ENCODE data around the gene TRMT112.

Gene TRMT112

GRCh38 chr11:64291752-64292459 lies 25.5 kb downstream of the TRMT112 start:
- DNase-seq (ENCODE audit: low read depth) = no peak

- no peak for DNase-seq (ENCODE audit: low read depth)
These were observed 26.1 kb downstream of the TRMT112 start, which contains the start of gene KCNK4 for GRCh38 chr11:64291262-64291751. TSS of gene KCNK4 (plus strand) at chr11:64291302. CDS start at chr11:64293019, 1,717 bp downstream.

DNA sequence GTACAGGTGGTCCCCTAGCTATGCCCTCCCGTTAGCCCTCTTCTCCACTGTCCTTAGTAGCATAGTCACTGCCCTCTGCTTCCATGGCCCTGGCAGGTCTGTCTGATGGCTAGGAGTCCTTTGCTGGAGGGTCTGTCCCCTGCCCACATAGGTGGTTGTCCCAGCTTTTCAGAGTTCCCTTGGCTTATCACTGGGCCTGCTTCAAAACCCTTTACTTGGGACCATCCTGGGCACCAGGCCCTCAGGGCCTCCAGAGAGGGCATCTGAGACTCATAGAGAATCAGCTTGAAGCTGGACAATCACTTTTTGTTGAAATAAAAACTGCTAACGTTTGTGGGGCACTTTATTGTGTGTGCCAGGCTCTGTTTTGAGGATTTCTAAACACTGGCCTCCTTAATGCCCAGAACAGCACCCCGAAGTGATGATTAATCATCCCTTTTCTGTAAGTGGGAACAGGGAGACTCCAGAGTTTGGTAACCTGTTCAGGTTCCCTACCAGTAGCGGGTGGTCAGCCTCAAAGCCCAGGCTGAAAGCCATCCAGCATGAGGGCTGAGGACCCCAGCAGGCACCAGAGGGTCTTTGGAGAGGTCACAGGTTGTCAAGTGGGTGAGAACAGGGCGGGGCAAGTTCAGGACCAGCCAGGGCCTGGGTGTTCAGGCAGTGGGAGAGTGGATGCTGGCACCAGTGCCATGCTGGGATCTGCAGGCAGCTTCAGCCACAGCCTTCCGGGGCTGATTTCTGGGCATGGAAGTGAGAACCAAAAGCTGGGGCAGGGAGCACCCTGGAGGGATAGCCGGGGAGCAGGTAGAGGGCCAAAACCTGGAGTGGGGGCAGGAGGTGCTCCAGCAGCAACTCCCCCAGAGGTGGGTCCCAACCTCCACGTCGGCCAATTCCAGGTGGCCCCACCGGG lies 26.8 kb downstream of the TRMT112 start:
- no peak for DNase-seq (ENCODE audit: low read depth)

GRCh38 chr11:64289002-64289564 lies 28.3 kb downstream of the TRMT112 start:
- DNase-seq (ENCODE audit: low read depth) = no peak

GRCh38 chr11:64288353-64288750 lies 29.0 kb downstream of the TRMT112 start:
- no peak for DNase-seq (ENCODE audit: low read depth)

- DNase-seq (ENCODE audit: low read depth) = no peak
These were observed 29.5 kb downstream of the TRMT112 start for GRCh38 chr11:64287676-64288352.

- no peak for DNase-seq (ENCODE audit: low read depth)
These were observed 30.6 kb downstream of the TRMT112 start for GRCh38 chr11:64286801-64287159.

- no peak for DNase-seq (ENCODE audit: low read depth)
These were observed 31.2 kb downstream of the TRMT112 start for GRCh38 chr11:64285885-64286800.

DNA sequence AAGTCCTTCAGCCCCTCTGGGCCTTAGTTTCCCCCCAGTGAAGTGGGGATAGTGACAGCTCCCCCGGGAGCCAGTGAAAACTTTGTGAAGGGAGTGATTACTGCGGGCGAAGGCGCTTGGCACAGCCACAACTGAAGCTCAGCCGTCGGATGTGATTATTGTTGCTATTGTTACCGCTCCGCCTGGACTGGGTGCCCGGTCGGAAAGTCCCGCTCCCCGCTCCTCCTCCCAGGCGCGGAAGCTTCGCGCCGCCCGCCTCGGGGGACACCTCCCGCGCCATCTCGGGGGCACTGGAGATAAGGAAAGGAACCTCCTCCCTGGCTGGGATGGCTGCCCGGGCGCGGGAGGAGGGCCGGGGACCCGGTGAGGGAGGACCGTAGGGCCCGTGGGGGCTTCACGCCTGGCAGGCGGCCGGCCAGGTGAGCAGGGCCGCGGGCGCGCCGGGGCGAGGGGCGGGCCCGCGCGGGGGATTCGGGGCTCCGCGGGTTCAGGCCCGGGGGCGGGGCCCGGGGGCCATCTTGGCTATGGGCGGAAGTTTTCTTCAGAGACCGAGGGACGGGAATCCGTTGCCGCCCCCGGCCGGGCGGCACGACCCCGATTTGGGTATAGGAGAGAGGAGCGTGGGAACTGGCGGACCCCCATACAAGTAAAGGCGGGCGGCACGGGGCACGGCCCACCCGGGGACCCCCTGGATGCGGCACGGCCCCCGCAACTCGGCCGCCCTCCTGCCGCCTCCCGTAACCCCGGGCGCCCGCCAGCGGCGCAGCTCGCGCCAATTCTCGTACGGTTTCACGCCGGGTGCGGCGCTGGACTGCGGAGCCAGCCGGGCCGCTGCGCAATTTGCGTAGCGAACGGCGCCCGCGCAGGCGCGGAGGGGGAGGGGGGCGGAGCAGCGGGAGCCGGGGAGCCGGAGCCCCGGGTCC lies 32.1 kb downstream of the TRMT112 start, which contains the start of gene GPR137:
TSS of gene GPR137 (plus strand) at position 887 of the 923 bp plus-strand sequence. CDS start 677 bp downstream, outside the sequence.
- peak; percentile 89 for DNase-seq (ENCODE audit: low read depth)

DNA sequence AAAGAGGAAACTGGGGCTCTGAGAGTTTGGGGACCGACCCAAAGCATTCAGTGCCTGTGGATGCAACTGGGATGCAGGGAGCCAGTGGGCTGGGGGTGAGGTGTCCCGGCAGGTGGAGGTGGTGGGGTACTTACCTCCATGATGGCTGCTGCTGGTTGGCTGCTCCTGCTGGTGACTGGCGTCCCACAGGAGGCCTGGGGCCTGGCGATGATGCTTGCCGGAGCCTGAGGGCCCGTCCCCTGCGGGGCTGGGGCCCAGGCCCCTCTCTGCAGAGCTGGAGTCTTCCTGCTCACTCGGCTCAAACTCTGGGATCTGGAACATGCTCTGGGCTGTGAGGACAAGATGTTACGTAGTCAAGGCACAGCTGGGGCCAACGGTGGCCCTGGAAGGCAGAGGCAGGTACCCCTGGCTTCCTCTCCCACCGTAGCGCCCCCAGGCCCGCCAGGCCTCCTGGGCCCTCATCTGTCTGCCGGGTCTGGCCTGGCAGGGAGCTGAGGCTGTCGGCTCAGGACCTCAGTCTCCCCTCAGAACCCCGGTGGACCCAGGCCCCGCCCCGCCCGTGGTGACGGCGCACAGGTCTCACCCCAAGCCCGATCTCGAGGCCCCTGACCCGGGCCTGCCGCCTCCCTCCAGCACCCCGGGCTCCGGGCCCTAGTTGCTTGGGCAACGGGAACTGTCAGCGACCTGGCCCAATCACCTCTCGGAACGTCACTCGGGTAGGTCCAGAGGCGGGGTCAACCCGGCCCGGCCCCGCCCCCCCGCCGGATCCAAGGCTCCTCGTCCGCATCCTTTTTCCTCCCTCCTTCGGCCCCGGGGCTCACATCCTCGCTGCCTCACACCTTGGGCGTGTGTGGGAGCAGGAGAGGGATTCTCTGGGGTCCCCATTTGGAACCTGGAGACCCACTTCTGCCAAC lies 33.1 kb downstream of the TRMT112 start, which contains the start of gene BAD:
TSS of gene BAD (minus strand) at position 618 of the 914 bp plus-strand sequence. CDS start at position 321, 297 bp downstream.
- DNase-seq (ENCODE audit: low read depth) = peak; percentile 86

GRCh38 chr11:64283092-64283491 lies 34.3 kb downstream of the TRMT112 start:
- no peak for DNase-seq (ENCODE audit: low read depth)

GRCh38 chr11:64281957-64282770 lies 35.2 kb downstream of the TRMT112 start:
- no peak for DNase-seq (ENCODE audit: low read depth)

DNA sequence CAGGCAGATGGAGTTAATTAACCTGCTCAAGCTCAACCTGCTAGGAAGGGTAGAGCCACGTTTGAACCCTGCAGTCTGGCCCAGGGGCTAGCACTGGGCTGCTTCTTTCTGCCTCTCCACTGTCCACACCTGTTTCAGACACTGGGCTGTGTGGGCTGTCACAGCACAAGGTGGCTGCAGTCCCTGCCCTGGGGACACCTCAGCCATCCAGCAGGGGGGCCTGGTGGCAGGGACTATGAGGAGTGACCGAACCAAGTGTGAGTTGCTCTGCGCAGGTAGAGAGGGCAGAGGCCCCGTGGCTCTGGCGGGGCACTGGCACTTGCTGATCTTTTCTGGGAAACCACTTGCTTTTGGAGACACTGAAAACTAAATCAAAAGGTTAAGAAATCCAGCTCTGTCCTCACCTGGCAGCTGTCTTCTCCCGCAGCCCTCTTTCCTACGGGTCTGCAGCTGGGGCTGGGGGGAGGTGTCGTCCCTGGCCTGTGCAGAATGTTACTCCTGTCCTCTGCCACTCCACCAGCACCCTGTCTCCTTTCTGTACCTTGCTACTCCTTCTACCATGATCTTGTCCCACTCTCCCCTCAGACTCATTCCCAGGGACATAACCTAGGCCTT lies 38.7 kb downstream of the TRMT112 start:
- DNase-seq (ENCODE audit: low read depth) = no peak

DNA sequence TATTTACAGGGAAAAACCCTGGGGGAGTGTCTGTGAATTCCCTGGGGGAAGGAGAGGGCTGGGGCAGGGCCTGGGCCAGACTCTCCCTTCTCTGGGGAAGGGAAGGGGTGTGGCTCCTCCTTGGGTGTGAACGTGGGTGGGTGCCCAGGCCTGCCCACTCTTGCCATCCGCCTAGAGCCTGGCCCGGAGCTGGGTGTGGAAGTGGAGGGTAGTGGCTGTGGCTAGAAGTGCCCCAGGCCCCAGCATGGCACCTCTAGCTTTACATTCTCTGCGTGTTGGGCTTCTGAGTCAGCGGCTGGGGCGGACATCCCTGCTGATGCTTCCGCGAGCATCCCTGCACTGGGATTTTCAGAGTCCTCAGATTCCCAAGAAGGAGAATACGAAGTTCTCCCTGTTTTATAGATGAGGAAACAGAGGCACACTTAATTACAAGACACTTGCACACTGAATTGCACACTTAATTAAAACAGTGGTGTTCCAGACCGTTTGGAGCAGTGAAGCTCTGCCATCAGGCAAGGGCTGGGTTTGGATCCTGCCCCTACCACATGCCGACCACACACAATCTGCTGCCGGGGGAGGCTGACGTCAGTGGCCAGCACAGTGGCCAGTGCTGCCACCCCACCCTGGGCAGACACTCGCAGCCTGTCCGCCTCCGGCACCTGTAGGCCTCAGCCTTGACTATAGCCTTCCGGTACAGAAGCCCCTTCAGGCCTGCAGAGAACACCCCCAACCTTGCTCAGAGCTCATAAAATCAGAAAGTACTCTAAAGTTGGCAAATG lies 40.5 kb downstream of the TRMT112 start:
- no peak for DNase-seq (ENCODE audit: low read depth)

- no peak for DNase-seq (ENCODE audit: low read depth)
These were observed 41.5 kb downstream of the TRMT112 start for GRCh38 chr11:64275841-64276240.
